GM10266 (cell line): ENCODE results near the gene TAS1R3.
A peak's percentile ranks its signal among the peaks of the same experiment; 100 is the strongest.

ENCODE experiments used
- DNase-seq: peaks from one replicate; pipeline ENCODE4 v3.0.0; 2012; ENCODE audit errors: extremely low spot score
- CTCF ChIP-seq: IDR thresholded peaks from 2 replicates; pipeline ENCODE4 v1.5.1; 2012; ENCODE audit warnings: mild to moderate bottlenecking, low read depth; ENCODE audit not compliant: control insufficient read depth, insufficient read depth; ENCODE audit errors: missing control alignments

Gene TAS1R3

GRCh38 chr1:1297802-1298424, 33.2 kb upstream of the TAS1R3 start:
- TF ChIP-seq CTCF: no peak
- no peak for DNase-seq

- TF ChIP-seq CTCF: no peak
- no peak for DNase-seq
Observed at GRCh38 chr1:1298861-1299685, 32.0 kb upstream of the TAS1R3 start.

- TF ChIP-seq CTCF: peak; percentile 56
- DNase-seq: no peak
Observed at GRCh38 chr1:1299686-1300351, 31.3 kb upstream of the TAS1R3 start.

DNA sequence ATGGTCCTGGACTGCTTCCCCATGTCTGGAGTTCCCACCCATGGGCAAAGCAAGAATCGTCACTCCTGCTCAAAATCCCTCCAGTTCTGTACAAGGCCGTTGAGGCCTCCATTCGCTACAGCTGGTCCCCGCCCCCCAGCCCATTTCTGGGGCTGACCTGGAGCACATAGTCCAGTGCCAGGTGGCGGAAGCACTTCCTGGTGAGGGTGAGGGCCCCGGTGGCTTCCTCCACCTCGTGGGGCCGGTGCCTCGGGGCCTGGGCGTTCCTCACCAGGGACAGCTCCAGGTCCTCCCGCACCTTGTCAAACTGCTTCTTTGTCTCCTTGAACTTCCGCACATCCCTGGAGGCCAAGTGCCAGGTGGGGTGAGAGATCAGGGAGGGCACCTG, 30.7 kb upstream of the TAS1R3 start:
- TF ChIP-seq CTCF: no peak
- no peak for DNase-seq

DNA sequence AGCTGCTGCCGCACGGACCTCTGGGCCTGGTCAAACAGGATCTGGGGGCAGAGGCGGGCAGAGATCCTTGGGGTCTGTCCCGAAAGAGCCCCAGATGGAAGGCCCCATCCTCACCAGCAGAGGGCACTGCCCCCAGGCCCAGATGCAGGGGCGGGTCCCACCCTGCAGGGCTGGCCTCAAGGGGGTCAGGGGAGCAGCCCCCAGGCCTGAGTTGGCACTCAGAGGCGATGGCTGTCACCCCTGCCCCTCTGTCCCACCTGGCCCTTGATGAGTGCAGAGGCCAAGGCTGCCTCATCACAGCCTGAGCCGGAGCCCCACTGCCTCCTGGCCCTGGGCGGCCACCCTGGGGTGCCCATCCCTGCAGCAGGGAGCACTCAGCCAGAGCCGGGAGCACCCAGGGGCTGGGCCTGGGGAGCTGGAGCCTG, 29.1 kb upstream of the TAS1R3 start:
- DNase-seq: no peak

GRCh38 chr1:1302951-1303509, 28.1 kb upstream of the TAS1R3 start:
- TF ChIP-seq CTCF: no peak
- DNase-seq: no peak

More for the DNA sequence above, 29.1 kb upstream of the TAS1R3 start:
- TF ChIP-seq CTCF: peak; percentile 52
